ENCODE measurements around the gene SNAPC5.
"Not testable (repeated sequence)": the region's sequence is repeated elsewhere in the genome, so short reads cannot be mapped to it uniquely, and the experiment has no call there.

SNAPC5 gene

GRCh38 chr15:66472176-66472999, 25.2 kb downstream of the SNAPC5 start:
- no peak overlapping the region for H3K27ac ChIP-seq (ENCODE audit: low read depth, low read length)
- H3K4me1 ChIP-seq (ENCODE audit: insufficient read depth, low read length): no peaks in the 10 kb centered on the region
- H3K4me3 ChIP-seq (ENCODE audit: low read depth in 1 of 2, low read length in 2 of 2): no peak overlapping the region
- no peaks in the 10 kb centered on the region for H3K36me3 ChIP-seq (ENCODE audit: insufficient read depth, low read length)
- no peak overlapping the region for H3K9ac ChIP-seq (ENCODE audit: low read length)
- H3K27me3 ChIP-seq (ENCODE audit: control insufficient read depth in 1 of 2, insufficient read depth in 2 of 2, low read length in 2 of 2): no peaks in the 10 kb centered on the region
- no peaks in the 10 kb centered on the region for H3K9me3 ChIP-seq (ENCODE audit: low read length)

GRCh38 chr15:66470825-66471224, 26.7 kb downstream of the SNAPC5 start:
- H3K27me3 ChIP-seq (ENCODE audit: control insufficient read depth in 1 of 2, insufficient read depth in 2 of 2, low read length in 2 of 2); H3K36me3 ChIP-seq (ENCODE audit: insufficient read depth, low read length); H3K4me3 ChIP-seq (ENCODE audit: low read depth in 1 of 2, low read length in 2 of 2); H3K27ac ChIP-seq (ENCODE audit: low read depth, low read length); H3K4me1 ChIP-seq (ENCODE audit: insufficient read depth, low read length); H3K9ac ChIP-seq (ENCODE audit: low read length); H3K9me3 ChIP-seq (ENCODE audit: low read length): not testable (repeated sequence)

- not testable (repeated sequence) for H3K4me1 ChIP-seq (ENCODE audit: insufficient read depth, low read length); H3K9me3 ChIP-seq (ENCODE audit: low read length); H3K27me3 ChIP-seq (ENCODE audit: control insufficient read depth in 1 of 2, insufficient read depth in 2 of 2, low read length in 2 of 2); H3K27ac ChIP-seq (ENCODE audit: low read depth, low read length); H3K36me3 ChIP-seq (ENCODE audit: insufficient read depth, low read length); H3K9ac ChIP-seq (ENCODE audit: low read length); H3K4me3 ChIP-seq (ENCODE audit: low read depth in 1 of 2, low read length in 2 of 2)
Measured at GRCh38 chr15:66467162-66468040, 30.2 kb downstream of the SNAPC5 start.

- not testable (repeated sequence) for H3K36me3 ChIP-seq (ENCODE audit: insufficient read depth, low read length)
Measured at GRCh38 chr15:66465294-66465693, 32.3 kb downstream of the SNAPC5 start.

DNA sequence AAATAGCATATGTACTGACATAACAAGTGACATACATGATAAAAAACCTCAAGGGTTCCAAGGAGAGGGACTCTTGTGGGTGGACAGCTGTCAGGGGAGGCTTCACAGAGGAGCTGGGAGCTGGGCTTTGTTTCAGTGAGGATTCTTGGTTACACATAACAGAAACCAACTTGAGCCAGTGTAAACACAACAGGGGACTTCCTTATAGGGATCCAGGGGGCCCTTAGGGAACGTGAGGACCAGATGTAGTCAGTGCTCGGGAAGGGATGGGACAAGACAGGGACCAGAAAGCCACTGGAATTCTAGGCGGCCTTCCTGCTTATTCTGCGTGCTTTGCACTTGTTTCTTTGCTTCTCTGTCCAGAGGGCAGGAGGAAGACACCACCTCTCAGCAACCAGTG, 34.9 kb downstream of the SNAPC5 start:
- Histone ChIP-seq H3K9ac (ENCODE audit: low read length) (no peak overlapping the region), H3K36me3 (ENCODE audit: insufficient read depth, low read length) (no peaks in the 10 kb centered on the region), H3K27me3 (ENCODE audit: control insufficient read depth in 1 of 2, insufficient read depth in 2 of 2, low read length in 2 of 2) (no peaks in the 10 kb centered on the region)

More at GRCh38 chr15:66465294-66465693, 32.3 kb downstream of the SNAPC5 start:
- not testable (repeated sequence) for H3K4me3 ChIP-seq (ENCODE audit: low read depth in 1 of 2, low read length in 2 of 2); H3K4me1 ChIP-seq (ENCODE audit: insufficient read depth, low read length); H3K9ac ChIP-seq (ENCODE audit: low read length); H3K27ac ChIP-seq (ENCODE audit: low read depth, low read length); H3K27me3 ChIP-seq (ENCODE audit: control insufficient read depth in 1 of 2, insufficient read depth in 2 of 2, low read length in 2 of 2); H3K9me3 ChIP-seq (ENCODE audit: low read length)

DNA sequence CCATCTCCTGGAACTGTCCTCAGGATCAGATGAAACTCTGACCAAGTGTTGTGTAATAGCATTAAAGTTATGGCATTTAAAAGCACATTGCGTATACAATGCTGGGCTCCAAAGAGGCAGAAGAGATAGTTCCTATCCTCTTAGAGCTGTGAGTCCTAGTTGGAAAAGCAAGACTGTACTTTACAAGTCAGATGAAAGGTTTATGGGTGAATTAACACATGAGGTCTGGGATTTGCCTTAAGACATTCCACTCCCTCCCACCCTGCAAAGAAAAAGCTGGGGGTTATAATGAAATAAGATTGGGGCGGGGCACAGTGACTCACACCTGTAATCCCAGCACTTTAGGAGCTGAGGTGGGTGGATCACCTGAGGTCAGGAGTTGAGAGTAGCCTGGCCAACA, 35.6 kb downstream of the SNAPC5 start:
- no peak overlapping the region for H3K4me3 ChIP-seq (ENCODE audit: low read depth in 1 of 2, low read length in 2 of 2)
- no peaks in the 10 kb centered on the region for H3K9me3 ChIP-seq (ENCODE audit: low read length)
- H3K9ac ChIP-seq (ENCODE audit: low read length): no peak overlapping the region
- no peaks in the 10 kb centered on the region for H3K27me3 ChIP-seq (ENCODE audit: control insufficient read depth in 1 of 2, insufficient read depth in 2 of 2, low read length in 2 of 2)
- no peaks in the 10 kb centered on the region for H3K4me1 ChIP-seq (ENCODE audit: insufficient read depth, low read length)
- H3K36me3 ChIP-seq (ENCODE audit: insufficient read depth, low read length): no peaks in the 10 kb centered on the region
- H3K27ac ChIP-seq (ENCODE audit: low read depth, low read length): no peak overlapping the region

More for the DNA sequence above, 34.9 kb downstream of the SNAPC5 start:
- Histone ChIP-seq H3K9me3 (ENCODE audit: low read length) (no peaks in the 10 kb centered on the region), H3K4me1 (ENCODE audit: insufficient read depth, low read length) (no peaks in the 10 kb centered on the region), H3K27ac (ENCODE audit: low read depth, low read length) (no peak overlapping the region), H3K4me3 (ENCODE audit: low read depth in 1 of 2, low read length in 2 of 2) (no peak overlapping the region)

GRCh38 chr15:66461294-66461693, 36.3 kb downstream of the SNAPC5 start:
- H3K27me3 ChIP-seq (ENCODE audit: control insufficient read depth in 1 of 2, insufficient read depth in 2 of 2, low read length in 2 of 2); H3K36me3 ChIP-seq (ENCODE audit: insufficient read depth, low read length); H3K27ac ChIP-seq (ENCODE audit: low read depth, low read length); H3K9ac ChIP-seq (ENCODE audit: low read length); H3K9me3 ChIP-seq (ENCODE audit: low read length); H3K4me3 ChIP-seq (ENCODE audit: low read depth in 1 of 2, low read length in 2 of 2); H3K4me1 ChIP-seq (ENCODE audit: insufficient read depth, low read length): not testable (repeated sequence)

GRCh38 chr15:66459818-66460615, 37.5 kb downstream of the SNAPC5 start:
- no peaks in the 10 kb centered on the region for H3K4me1 ChIP-seq (ENCODE audit: insufficient read depth, low read length)
- no peak overlapping the region for H3K9ac ChIP-seq (ENCODE audit: low read length)
- peaks cover 6% of the 10 kb centered on the region for H3K36me3 ChIP-seq (ENCODE audit: insufficient read depth, low read length)
- H3K27me3 ChIP-seq (ENCODE audit: control insufficient read depth in 1 of 2, insufficient read depth in 2 of 2, low read length in 2 of 2): no peaks in the 10 kb centered on the region
- no peak overlapping the region for H3K4me3 ChIP-seq (ENCODE audit: low read depth in 1 of 2, low read length in 2 of 2)
- no peaks in the 10 kb centered on the region for H3K9me3 ChIP-seq (ENCODE audit: low read length)
- no peak overlapping the region for H3K27ac ChIP-seq (ENCODE audit: low read depth, low read length)

GRCh38 chr15:66456211-66456610, 41.4 kb downstream of the SNAPC5 start:
- H3K9ac ChIP-seq (ENCODE audit: low read length): no peak overlapping the region
- H3K36me3 ChIP-seq (ENCODE audit: insufficient read depth, low read length): peaks cover 7% of the 10 kb centered on the region
- H3K27me3 ChIP-seq (ENCODE audit: control insufficient read depth in 1 of 2, insufficient read depth in 2 of 2, low read length in 2 of 2): no peaks in the 10 kb centered on the region
- no peak overlapping the region for H3K4me3 ChIP-seq (ENCODE audit: low read depth in 1 of 2, low read length in 2 of 2)
- no peaks in the 10 kb centered on the region for H3K9me3 ChIP-seq (ENCODE audit: low read length)
- H3K27ac ChIP-seq (ENCODE audit: low read depth, low read length): no peak overlapping the region
- no peaks in the 10 kb centered on the region for H3K4me1 ChIP-seq (ENCODE audit: insufficient read depth, low read length)

DNA sequence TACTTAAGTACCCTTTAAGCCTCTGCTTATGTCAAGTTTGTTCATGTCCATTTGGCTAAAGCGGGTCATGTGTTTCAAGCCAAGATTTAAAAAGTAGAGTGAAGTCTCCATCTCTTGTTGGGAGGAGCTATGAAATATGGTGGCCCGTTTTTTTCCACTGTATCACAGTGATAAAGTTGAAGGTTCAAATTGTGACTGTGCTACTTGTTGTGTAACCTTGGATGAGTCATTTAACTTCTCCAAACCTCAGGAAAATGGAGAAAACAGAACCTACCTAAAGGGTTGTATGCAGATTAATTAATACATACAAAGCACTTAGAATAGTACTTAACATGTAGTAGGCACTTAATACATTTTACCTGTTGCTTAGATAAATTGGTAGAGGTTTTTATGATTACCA, 43.4 kb downstream of the SNAPC5 start:
- H3K36me3 ChIP-seq (ENCODE audit: insufficient read depth, low read length): peaks cover 7% of the 10 kb centered on the region
- H3K4me1 ChIP-seq (ENCODE audit: insufficient read depth, low read length): no peaks in the 10 kb centered on the region
- no peak overlapping the region for H3K27ac ChIP-seq (ENCODE audit: low read depth, low read length)
- H3K9me3 ChIP-seq (ENCODE audit: low read length): no peaks in the 10 kb centered on the region
- no peak overlapping the region for H3K9ac ChIP-seq (ENCODE audit: low read length)
- H3K4me3 ChIP-seq (ENCODE audit: low read depth in 1 of 2, low read length in 2 of 2): no peak overlapping the region
- no peaks in the 10 kb centered on the region for H3K27me3 ChIP-seq (ENCODE audit: control insufficient read depth in 1 of 2, insufficient read depth in 2 of 2, low read length in 2 of 2)

DNA sequence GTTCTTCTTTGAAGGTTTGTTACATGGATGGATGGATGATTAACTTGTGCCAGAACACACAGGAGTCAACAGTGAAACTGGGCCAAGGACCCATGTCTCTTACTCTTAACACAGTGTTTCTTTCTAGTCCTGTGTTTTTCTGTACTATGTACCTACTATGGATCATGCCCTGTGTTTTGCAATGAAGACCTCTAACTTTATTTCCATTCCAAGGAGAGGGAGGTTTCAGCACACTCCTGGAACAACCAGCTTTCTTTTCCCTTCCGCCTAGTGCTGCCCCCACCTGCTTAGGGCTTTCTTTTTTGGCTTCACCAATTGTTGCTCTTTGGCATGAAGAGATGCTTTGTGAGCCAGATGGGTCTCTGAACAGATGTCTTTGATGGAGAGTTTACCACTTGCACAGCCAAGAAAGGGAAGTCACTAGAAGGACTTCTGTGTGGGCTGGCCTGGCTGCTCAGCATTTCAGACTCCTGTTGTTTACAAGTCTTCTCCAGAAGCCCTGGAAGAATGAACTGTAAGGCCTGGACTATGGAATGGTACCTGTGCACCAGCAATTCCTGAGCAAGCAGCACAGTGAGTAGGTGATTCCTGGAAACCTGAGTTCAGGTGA, 44.5 kb downstream of the SNAPC5 start:
- Histone ChIP-seq H3K27me3 (ENCODE audit: control insufficient read depth in 1 of 2, insufficient read depth in 2 of 2, low read length in 2 of 2) (no peaks in the 10 kb centered on the region), H3K9me3 (ENCODE audit: low read length) (no peaks in the 10 kb centered on the region), H3K27ac (ENCODE audit: low read depth, low read length) (no peak overlapping the region), H3K4me1 (ENCODE audit: insufficient read depth, low read length) (no peaks in the 10 kb centered on the region), H3K9ac (ENCODE audit: low read length) (no peak overlapping the region), H3K4me3 (ENCODE audit: low read depth in 1 of 2, low read length in 2 of 2) (no peak overlapping the region), H3K36me3 (ENCODE audit: insufficient read depth, low read length) (peaks cover 7% of the 10 kb centered on the region)
